Measurements from ENCODE around the gene IQGAP3.

The IQGAP3 gene

GRCh38 chr1:156537027-156537426, 35.3 kb downstream of the IQGAP3 start:
- DNase-seq = no peak

- DNase-seq = no peak
Measured at GRCh38 chr1:156534424-156535060, 37.8 kb downstream of the IQGAP3 start.

- DNase-seq = no peak
Measured at GRCh38 chr1:156533568-156534220, 38.7 kb downstream of the IQGAP3 start.

- DNase-seq = no peak
Measured at GRCh38 chr1:156532374-156532773, 40.0 kb downstream of the IQGAP3 start.

- DNase-seq = no peak
Measured at GRCh38 chr1:156530006-156530405, 42.4 kb downstream of the IQGAP3 start.

- no peak for DNase-seq
Measured at GRCh38 chr1:156528875-156529425, 43.4 kb downstream of the IQGAP3 start.

GRCh38 chr1:156528231-156528630, 44.1 kb downstream of the IQGAP3 start:
- no peak for DNase-seq

- DNase-seq = no peak
Measured at GRCh38 chr1:156527584-156527983, 44.8 kb downstream of the IQGAP3 start.

GRCh38 chr1:156525856-156526489, 46.4 kb downstream of the IQGAP3 start:
- DNase-seq = no peak

- DNase-seq = no peak
Measured at GRCh38 chr1:156525071-156525501, 47.3 kb downstream of the IQGAP3 start.

- DNase-seq = no peak
Measured at GRCh38 chr1:156524481-156524869, 47.9 kb downstream of the IQGAP3 start.

- no peak for DNase-seq
Measured at GRCh38 chr1:156523801-156524480, 48.4 kb downstream of the IQGAP3 start.

- no peak for DNase-seq
Measured at GRCh38 chr1:156522443-156522970, 49.9 kb downstream of the IQGAP3 start.

GRCh38 chr1:156517748-156518147, 54.6 kb downstream of the IQGAP3 start:
- no peak for DNase-seq

- no peak for DNase-seq
Measured at GRCh38 chr1:156516821-156517220, 55.5 kb downstream of the IQGAP3 start.

- DNase-seq = no peak
Measured at GRCh38 chr1:156515956-156516355, 56.4 kb downstream of the IQGAP3 start.

GRCh38 chr1:156513185-156513584, 59.2 kb downstream of the IQGAP3 start:
- DNase-seq = no peak

- DNase-seq = no peak
Measured at GRCh38 chr1:156511644-156512043, 60.7 kb downstream of the IQGAP3 start.

GRCh38 chr1:156510709-156511108, 61.7 kb downstream of the IQGAP3 start:
- DNase-seq = no peak

- DNase-seq = no peak
Measured at GRCh38 chr1:156509424-156510034, 62.8 kb downstream of the IQGAP3 start.

- no peak for DNase-seq
Measured at GRCh38 chr1:156508955-156509234, 63.5 kb downstream of the IQGAP3 start.

- no peak for DNase-seq
Measured at GRCh38 chr1:156508205-156508954, 64.0 kb downstream of the IQGAP3 start.
